Left ventricle myocardium inferior (tissue), 1 donor: Measurements from ENCODE around the gene CYP4A22. TPM values are rescaled to one million over a fixed set of nuclear protein-coding genes. Genes with fewer than 3 reads are reported as not detected.
"Not testable (repeated sequence)": the region's sequence is repeated elsewhere in the genome, so short reads cannot be mapped to it uniquely, and the experiment has no call there.

Experiments
- DNase-seq: peaks from one replicate; pipeline ENCODE4 v3.0.0-alpha.2; 2020
- H3K27ac ChIP-seq: fragments of 200-600 bp; replicated peaks from 2 replicates; pipeline ENCODE4 v1.8.0; 2021
- H3K27me3 ChIP-seq: fragments of 200-600 bp; 2 replicates; pipeline ENCODE4 v1.8.0; 2021; ENCODE audit warnings: low read depth
- H3K36me3 ChIP-seq: fragments of 200-600 bp; 2 replicates; pipeline ENCODE4 v1.8.0; 2021
- H3K4me1 ChIP-seq: fragments of 200-600 bp; 2 replicates; pipeline ENCODE4 v1.8.0; 2021
- H3K4me3 ChIP-seq: fragments of 200-600 bp; 2 replicates; pipeline ENCODE4 v1.8.0; 2021; ENCODE audit warnings: mild to moderate bottlenecking, moderate library complexity
- H3K9me3 ChIP-seq: fragments of 200-600 bp; replicated peaks from 2 replicates; pipeline ENCODE4 v1.8.0; 2021
- intact Hi-C: fragments of 100-400 bp; cut with micrococcal nuclease; formaldehyde crosslinking; loops from one replicate; pipeline ENCODE4 v1.11.0; 2022
- total RNA-seq: library from RNA; stranded (reverse); fragmentation: NEBNext Ultra II Directional; extraction: Animal tissue kit (Norgen Biotek cat#: 25700); gene quantifications from one replicate; pipeline ENCODE4 v1.2.1, GENCODE V29; 2021
- TF ChIP-seq, protein P1 (sequence below): fragments of 200-600 bp; IDR thresholded peaks from 2 replicates; pipeline ENCODE4 v1.8.0; 2021; ENCODE audit warnings: antibody characterized with exemption, mild to moderate bottlenecking, borderline replicate concordance
- donor health status: DM: no; HTN: yes; CAD: no; lungs with severe emphysema.

The CYP4A22 gene
- total RNA-seq, 1 donor from 2014 or later, result not detected

DNA sequence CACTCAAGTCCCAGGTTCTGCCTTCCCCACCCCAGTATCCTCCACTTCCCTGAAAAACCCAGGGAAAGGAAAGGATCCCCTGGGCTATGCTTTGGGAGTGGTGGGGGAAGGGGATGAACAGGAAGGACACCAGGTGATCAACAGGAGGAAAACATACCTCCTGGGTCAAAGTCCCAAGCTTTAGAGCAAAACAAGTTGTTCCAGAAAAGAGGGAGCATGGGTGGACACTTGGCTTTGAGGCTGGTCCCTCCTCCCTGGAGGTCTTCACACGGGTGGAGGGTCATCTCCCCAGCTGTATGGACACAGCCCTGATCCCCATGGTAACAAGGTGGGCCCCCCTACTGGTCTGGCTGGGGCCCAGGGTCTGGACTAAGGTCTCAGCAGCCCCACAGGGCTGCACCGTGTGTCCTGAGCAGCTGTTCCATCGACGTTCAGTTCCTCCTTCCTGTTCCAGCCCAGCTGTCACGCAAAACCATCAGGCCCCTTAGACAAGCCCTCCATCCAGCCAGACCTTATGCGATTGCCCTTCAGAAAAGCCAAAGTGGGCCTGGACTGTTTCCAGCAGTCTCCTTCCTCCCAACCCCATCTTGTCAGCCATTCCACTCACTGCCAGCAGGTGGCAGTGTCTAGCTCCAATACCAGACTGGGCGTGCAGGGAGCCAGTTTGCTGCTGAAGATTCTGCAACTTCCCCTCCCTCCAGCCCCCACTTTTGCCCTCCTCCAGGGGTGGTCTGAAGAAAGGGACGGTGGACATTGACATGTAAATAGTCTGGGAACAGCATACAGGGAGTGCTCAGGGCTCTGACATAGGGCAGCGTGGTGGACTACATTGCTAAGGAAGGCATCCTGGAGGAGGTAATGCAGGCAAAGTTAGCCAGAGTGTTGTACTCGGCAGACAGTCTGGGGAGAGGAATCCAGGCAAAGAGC is 55.5 kb downstream of the CYP4A22 start:
- H3K27me3 ChIP-seq, result no peaks in the 10 kb centered on the region
- no peak overlapping the region for H3K4me3 ChIP-seq
- H3K27ac ChIP-seq, result no peak overlapping the region
- DNase-seq, result peak; percentile 79
- H3K4me1 ChIP-seq, result peaks cover 28% of the 10 kb centered on the region
- H3K9me3 ChIP-seq, result no peaks in the 10 kb centered on the region
- H3K36me3 ChIP-seq, result no peaks in the 10 kb centered on the region
- intact Hi-C loops, result no loop called here
- TF ChIP-seq, protein P1, sequence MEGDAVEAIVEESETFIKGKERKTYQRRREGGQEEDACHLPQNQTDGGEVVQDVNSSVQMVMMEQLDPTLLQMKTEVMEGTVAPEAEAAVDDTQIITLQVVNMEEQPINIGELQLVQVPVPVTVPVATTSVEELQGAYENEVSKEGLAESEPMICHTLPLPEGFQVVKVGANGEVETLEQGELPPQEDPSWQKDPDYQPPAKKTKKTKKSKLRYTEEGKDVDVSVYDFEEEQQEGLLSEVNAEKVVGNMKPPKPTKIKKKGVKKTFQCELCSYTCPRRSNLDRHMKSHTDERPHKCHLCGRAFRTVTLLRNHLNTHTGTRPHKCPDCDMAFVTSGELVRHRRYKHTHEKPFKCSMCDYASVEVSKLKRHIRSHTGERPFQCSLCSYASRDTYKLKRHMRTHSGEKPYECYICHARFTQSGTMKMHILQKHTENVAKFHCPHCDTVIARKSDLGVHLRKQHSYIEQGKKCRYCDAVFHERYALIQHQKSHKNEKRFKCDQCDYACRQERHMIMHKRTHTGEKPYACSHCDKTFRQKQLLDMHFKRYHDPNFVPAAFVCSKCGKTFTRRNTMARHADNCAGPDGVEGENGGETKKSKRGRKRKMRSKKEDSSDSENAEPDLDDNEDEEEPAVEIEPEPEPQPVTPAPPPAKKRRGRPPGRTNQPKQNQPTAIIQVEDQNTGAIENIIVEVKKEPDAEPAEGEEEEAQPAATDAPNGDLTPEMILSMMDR, result peak; percentile 96

DNA sequence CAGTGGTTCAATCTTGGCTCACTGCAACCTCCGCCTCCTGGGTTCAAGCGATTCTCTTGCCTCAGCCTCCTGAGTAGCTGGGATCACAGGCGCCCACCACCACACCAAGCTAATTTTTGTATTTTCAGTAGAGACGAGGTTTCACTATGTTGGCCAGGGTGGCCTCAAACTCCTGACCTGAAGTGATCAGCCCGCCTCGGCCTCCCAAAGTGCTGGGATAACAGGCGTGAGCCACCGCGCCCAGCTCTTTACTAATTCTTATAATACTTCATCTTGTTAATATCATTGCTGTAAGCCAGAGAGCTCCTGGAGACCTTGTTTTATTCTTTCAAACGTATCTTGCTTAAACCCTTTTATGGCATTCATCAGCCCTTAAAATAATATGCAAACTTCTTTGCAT is 56.3 kb downstream of the CYP4A22 start:
- H3K4me3 ChIP-seq, DNase-seq, H3K36me3 ChIP-seq, H3K9me3 ChIP-seq, H3K27ac ChIP-seq, H3K27me3 ChIP-seq, intact Hi-C loops: not testable (repeated sequence)
- peaks cover 28% of the 10 kb centered on the region for H3K4me1 ChIP-seq

DNA sequence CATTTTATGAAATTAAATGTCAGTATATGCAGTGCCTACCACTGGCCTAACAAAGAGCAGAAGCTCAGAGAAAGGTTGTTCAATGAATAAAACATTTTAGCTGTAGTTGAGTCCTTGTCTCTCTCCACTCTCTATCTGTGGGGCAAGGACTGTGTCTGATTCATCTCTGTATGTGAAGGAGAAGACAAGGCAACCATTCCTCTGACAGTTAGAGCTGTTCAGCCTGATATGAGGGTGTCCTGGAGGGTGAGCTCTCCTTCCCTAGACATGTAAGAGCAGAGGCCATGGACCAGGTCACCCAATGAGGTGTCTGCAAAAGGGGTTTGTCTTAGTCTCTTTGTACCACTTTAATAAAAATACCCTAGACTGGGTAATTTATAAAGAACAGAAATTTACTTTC is 57.1 kb downstream of the CYP4A22 start:
- DNase-seq, result no peak
- no peak overlapping the region for H3K27ac ChIP-seq
- H3K4me3 ChIP-seq, result no peak overlapping the region
- H3K4me1 ChIP-seq, result peaks cover 28% of the 10 kb centered on the region
- intact Hi-C loops, result no loop called here
- H3K27me3 ChIP-seq, result peaks cover 13% of the 10 kb centered on the region
- no peaks in the 10 kb centered on the region for H3K36me3 ChIP-seq
- H3K9me3 ChIP-seq, result no peaks in the 10 kb centered on the region
- TF ChIP-seq, protein P1, result no peak

DNA sequence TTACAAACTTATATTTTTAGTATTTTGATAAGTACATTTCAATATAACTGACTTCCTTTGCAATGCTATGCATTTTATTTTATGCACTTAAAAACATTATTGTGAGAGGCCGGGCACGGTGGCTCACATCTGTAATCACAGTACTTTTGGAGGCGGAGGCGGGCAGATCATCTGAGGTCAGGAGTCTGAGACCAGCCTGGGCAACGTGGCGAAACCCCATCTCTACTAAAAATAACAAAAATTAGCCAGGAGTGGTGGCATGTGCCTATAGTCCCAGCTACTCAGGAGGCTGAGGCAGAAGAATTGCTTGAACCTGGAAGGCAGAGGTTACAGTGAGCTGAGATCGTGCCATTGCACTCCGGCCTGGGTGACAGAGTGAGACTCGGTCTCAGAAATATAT is 58.7 kb downstream of the CYP4A22 start:
- intact Hi-C loops, H3K27ac ChIP-seq, H3K36me3 ChIP-seq, H3K9me3 ChIP-seq, H3K4me3 ChIP-seq, DNase-seq: not testable (repeated sequence)
- Histone ChIP-seq H3K27me3 (peaks cover 20% of the 10 kb centered on the region), H3K4me1 (peaks cover 15% of the 10 kb centered on the region)

DNA sequence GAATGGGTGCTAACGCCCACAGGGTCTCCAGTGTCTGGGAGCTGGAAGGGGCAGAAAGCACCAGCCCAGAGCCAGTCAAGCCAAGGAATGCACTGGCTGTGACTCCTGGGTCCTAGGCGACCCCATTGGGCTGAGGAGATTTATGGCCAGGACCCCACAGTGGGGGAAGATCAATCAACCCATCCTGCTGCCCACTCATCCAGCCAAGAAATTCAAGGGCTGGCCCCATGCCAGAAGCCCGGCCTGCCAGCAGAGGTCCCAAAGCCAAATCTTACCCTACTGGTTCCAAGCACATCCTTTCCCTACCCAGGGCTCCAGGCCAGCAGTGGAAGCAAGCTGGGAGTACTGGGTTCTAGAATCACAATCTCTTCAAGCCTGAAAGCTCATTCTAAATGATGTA is 59.4 kb downstream of the CYP4A22 start:
- intact Hi-C loops, result no loop called here
- Histone ChIP-seq H3K9me3 (no peaks in the 10 kb centered on the region), H3K27me3 (peaks cover 23% of the 10 kb centered on the region), H3K27ac (no peak overlapping the region), H3K36me3 (no peaks in the 10 kb centered on the region), H3K4me3 (no peak overlapping the region), H3K4me1 (peaks cover 15% of the 10 kb centered on the region)
- DNase-seq, result no peak
- TF ChIP-seq, protein P1, result no peak

DNA sequence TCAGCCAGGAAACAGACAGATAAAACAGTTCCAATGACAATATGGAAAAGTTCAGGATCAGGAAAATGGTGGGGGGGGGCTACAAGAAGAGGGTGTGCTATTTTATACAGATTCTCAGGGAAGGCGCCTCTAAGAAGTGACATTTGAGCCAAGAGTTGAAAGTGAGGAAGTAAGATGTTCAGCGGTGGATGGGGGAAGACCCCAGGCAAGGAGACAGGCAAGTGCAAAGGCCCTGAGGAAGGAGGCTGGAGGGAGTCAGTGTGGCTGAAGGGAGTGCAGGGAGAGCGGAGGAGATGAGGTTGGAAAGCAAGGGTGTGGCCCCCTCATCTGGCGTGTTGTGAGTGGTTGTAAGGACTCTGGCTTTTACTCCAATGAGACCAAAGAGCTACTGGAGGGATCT is 61.0 kb downstream of the CYP4A22 start:
- no peak for DNase-seq
- peaks cover 23% of the 10 kb centered on the region for H3K27me3 ChIP-seq
- no peak overlapping the region for H3K4me3 ChIP-seq
- peaks cover 7% of the 10 kb centered on the region for H3K4me1 ChIP-seq
- TF ChIP-seq, protein P1, result no peak
- no peak overlapping the region for H3K27ac ChIP-seq
- H3K9me3 ChIP-seq, result peaks cover 6% of the 10 kb centered on the region
- intact Hi-C loops, result no loop called here
- H3K36me3 ChIP-seq, result no peaks in the 10 kb centered on the region

Other genes starting within 250 kb of the CYP4A22 start
- gene CYP4A11, start 196.0 kb upstream of the CYP4A22 start, total RNA-seq, result not detected
- gene CYP4X1, start 113.8 kb upstream of the CYP4A22 start, total RNA-seq, result 2.1 TPM
- gene CYP4Z1, start 70.2 kb upstream of the CYP4A22 start, total RNA-seq, result 0.71 TPM
- gene PDZK1IP1, start 52.6 kb downstream of the CYP4A22 start, total RNA-seq, result not detected
- gene TAL1, start 94.8 kb downstream of the CYP4A22 start, total RNA-seq, result 4.3 TPM
- 0.58 TPM for gene STIL, start 176.7 kb downstream of the CYP4A22 start, total RNA-seq
- 78.2 TPM for gene CMPK1, start 196.3 kb downstream of the CYP4A22 start, total RNA-seq